Measurements from ENCODE around the gene TRPM3.

DNA sequence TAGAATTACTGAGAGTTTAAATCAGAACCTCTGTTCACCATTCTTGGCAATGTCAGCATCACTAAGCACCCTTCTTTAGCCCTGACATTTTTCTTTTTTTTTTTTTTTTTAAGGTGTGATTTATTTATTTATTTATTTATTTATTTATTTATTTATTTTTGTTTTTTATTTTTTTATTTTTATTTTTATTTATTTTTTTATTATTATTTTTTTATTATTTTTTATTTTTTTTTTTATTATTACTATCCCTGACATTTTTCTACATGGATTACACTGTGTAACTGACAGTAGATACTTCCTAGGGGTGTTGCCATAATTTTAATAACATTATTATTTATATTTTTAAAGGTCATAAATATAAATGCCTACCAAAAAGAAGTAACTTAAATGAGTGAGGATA, 47.0 kb upstream of the TRPM3 start:
- TF ChIP-seq, protein P1, sequence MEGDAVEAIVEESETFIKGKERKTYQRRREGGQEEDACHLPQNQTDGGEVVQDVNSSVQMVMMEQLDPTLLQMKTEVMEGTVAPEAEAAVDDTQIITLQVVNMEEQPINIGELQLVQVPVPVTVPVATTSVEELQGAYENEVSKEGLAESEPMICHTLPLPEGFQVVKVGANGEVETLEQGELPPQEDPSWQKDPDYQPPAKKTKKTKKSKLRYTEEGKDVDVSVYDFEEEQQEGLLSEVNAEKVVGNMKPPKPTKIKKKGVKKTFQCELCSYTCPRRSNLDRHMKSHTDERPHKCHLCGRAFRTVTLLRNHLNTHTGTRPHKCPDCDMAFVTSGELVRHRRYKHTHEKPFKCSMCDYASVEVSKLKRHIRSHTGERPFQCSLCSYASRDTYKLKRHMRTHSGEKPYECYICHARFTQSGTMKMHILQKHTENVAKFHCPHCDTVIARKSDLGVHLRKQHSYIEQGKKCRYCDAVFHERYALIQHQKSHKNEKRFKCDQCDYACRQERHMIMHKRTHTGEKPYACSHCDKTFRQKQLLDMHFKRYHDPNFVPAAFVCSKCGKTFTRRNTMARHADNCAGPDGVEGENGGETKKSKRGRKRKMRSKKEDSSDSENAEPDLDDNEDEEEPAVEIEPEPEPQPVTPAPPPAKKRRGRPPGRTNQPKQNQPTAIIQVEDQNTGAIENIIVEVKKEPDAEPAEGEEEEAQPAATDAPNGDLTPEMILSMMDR (IDR thresholded peaks at IDR 0.05; ENCODE audit: low read depth, low read length), result no peak
- TF ChIP-seq, protein P2, sequence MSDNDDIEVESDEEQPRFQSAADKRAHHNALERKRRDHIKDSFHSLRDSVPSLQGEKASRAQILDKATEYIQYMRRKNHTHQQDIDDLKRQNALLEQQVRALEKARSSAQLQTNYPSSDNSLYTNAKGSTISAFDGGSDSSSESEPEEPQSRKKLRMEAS (IDR thresholded peaks at IDR 0.05; ENCODE audit: low read depth, low read length), result no peak
- TF ChIP-seq POLR2A (IDR thresholded peaks at IDR 0.05; ENCODE audit: extremely low read depth, insufficient read length), result no peak
